DOHH2 (cell line): ENCODE measurements around the gene SHROOM2.

ENCODE experiments used
- H3F3A ChIP-seq: fragments of 200-600 bp; sonication (generic), shearing (Covaris generic); 2 replicates; pipeline ENCODE4 v1.6.0; 2016; ENCODE audit warnings: antibody characterized with exemption, mild to moderate bottlenecking; ENCODE audit not compliant: control insufficient read depth, insufficient read depth
- H3K27ac ChIP-seq: fragments of 200-600 bp; sonication (generic); 2 replicates; pipeline ENCODE4 v1.5.1; 2014; ENCODE audit warnings: low read depth, mild to moderate bottlenecking, low read length, moderate library complexity
- H3K27me3 ChIP-seq: fragments of 200-600 bp; sonication (generic); 2 replicates; pipeline ENCODE4 v1.6.1; 2014; ENCODE audit warnings: mild to moderate bottlenecking, low read length, mixed read lengths; ENCODE audit not compliant: control insufficient read depth
- H3K36me3 ChIP-seq: fragments of 200-600 bp; sonication (generic); 2 replicates; pipeline ENCODE4 v1.6.1; 2014; ENCODE audit warnings: mild to moderate bottlenecking, low read length, moderate library complexity, mixed read lengths; ENCODE audit not compliant: control insufficient read depth
- H3K4me1 ChIP-seq: fragments of 200-600 bp; sonication (generic); 2 replicates; pipeline ENCODE4 v1.6.1; 2014; ENCODE audit warnings: mild to moderate bottlenecking, low read length, mixed read lengths; ENCODE audit not compliant: control insufficient read depth
- H3K4me2 ChIP-seq: fragments of 200-600 bp; sonication (generic); 2 replicates; pipeline ENCODE4 v1.6.0; 2014; ENCODE audit warnings: mild to moderate bottlenecking, low read length, moderate library complexity
- H3K4me3 ChIP-seq: fragments of 200-600 bp; sonication (generic); 2 replicates; pipeline ENCODE4 v1.5.1; 2014; ENCODE audit warnings: mild to moderate bottlenecking, low read length, mixed read lengths
- H3K79me2 ChIP-seq: fragments of 200-600 bp; sonication (generic); 2 replicates; pipeline ENCODE4 v1.6.1; 2014; ENCODE audit warnings: mild to moderate bottlenecking, low read length, mixed read lengths; ENCODE audit not compliant: control insufficient read depth
- H3K9me2 ChIP-seq: fragments of 200-600 bp; sonication (generic); replicated peaks from 2 replicates; pipeline ENCODE4 v1.6.1; 2014; ENCODE audit warnings: mild to moderate bottlenecking, low read length, mixed read lengths; ENCODE audit not compliant: control insufficient read depth
- H3K9me3 ChIP-seq: fragments of 200-600 bp; sonication (generic); 2 replicates; pipeline ENCODE4 v1.6.1; 2014; ENCODE audit warnings: antibody characterized with exemption, low read length, mixed read lengths; ENCODE audit not compliant: control insufficient read depth, insufficient read depth
- H4K20me1 ChIP-seq: fragments of 200-600 bp; sonication (generic); 2 replicates; pipeline ENCODE4 v1.6.0; 2014; ENCODE audit warnings: low read depth, mild to moderate bottlenecking, antibody characterized with exemption, low read length, moderate library complexity; ENCODE audit not compliant: control insufficient read depth, insufficient read depth
- CTCF ChIP-seq: fragments of 200-600 bp; sonication (generic); IDR thresholded peaks from one replicate; pipeline ENCODE4 v1.5.1; 2014; ENCODE audit warnings: antibody characterized with exemption, mild to moderate bottlenecking, low read depth, low read length; ENCODE audit not compliant: poor library complexity, severe bottlenecking
- EZH2phosphoT487 ChIP-seq: fragments of 200-600 bp; sonication (generic); IDR thresholded peaks from 2 replicates; pipeline ENCODE4 v1.6.1; 2017; ENCODE audit warnings: borderline replicate concordance, mild to moderate bottlenecking, antibody characterized with exemption, low read length, moderate library complexity, mixed read lengths

Gene SHROOM2

GRCh38 chrX:9992724-9993123, 206.5 kb downstream of the SHROOM2 start:
- Histone ChIP-seq H3K27ac (no peak overlapping the region), H3K36me3 (no peaks in the 10 kb centered on the region), H3K9me2 (no peaks in the 10 kb centered on the region), H3K79me2 (no peaks in the 10 kb centered on the region), H3K4me1 (peaks cover 8% of the 10 kb centered on the region), H3K9me3 (no peaks in the 10 kb centered on the region), H3F3A (no peaks in the 10 kb centered on the region), H3K4me3 (no peak overlapping the region), H3K27me3 (no peaks in the 10 kb centered on the region), H4K20me1 (no peaks in the 10 kb centered on the region), H3K4me2 (no peak overlapping the region)
- no peak for TF ChIP-seq EZH2phosphoT487
- TF ChIP-seq CTCF, result no peak

- H3K4me2 ChIP-seq, result no peak overlapping the region
Measured at GRCh38 chrX:9995855-9996339, 209.7 kb downstream of the SHROOM2 start.

GRCh38 chrX:9997041-9997440, 210.8 kb downstream of the SHROOM2 start:
- Histone ChIP-seq H3K27me3 (no peaks in the 10 kb centered on the region), H3K4me2 (no peak overlapping the region), H3K9me3 (no peaks in the 10 kb centered on the region), H3K4me3 (no peak overlapping the region), H3K4me1 (peaks cover 8% of the 10 kb centered on the region), H3F3A (no peaks in the 10 kb centered on the region), H3K27ac (no peak overlapping the region), H4K20me1 (no peaks in the 10 kb centered on the region), H3K36me3 (no peaks in the 10 kb centered on the region), H3K9me2 (no peaks in the 10 kb centered on the region), H3K79me2 (no peaks in the 10 kb centered on the region)
- TF ChIP-seq CTCF, result no peak

More at GRCh38 chrX:9995855-9996339, 209.7 kb downstream of the SHROOM2 start:
- no peaks in the 10 kb centered on the region for H3K79me2 ChIP-seq
- H3K9me2 ChIP-seq, result no peaks in the 10 kb centered on the region
- H3K9me3 ChIP-seq, result no peaks in the 10 kb centered on the region
- no peaks in the 10 kb centered on the region for H3F3A ChIP-seq
- H4K20me1 ChIP-seq, result no peaks in the 10 kb centered on the region
- H3K27me3 ChIP-seq, result no peaks in the 10 kb centered on the region
- H3K4me1 ChIP-seq, result peaks cover 8% of the 10 kb centered on the region
- no peak overlapping the region for H3K4me3 ChIP-seq
- H3K27ac ChIP-seq, result no peak overlapping the region
- H3K36me3 ChIP-seq, result no peaks in the 10 kb centered on the region
- no peak for TF ChIP-seq EZH2phosphoT487
- TF ChIP-seq CTCF, result peak; percentile 73
